ENCODE measurements around the gene DIRAS1.

Gene DIRAS1

GRCh38 chr19:2754659-2755447 is 33.7 kb upstream of the DIRAS1 start:
- DNase-seq = no peak

GRCh38 chr19:2751438-2751830 is 30.3 kb upstream of the DIRAS1 start:
- no peak for DNase-seq

- no peak for DNase-seq
Measured at GRCh38 chr19:2750808-2751437, 29.8 kb upstream of the DIRAS1 start.

GRCh38 chr19:2747349-2747748 is 26.2 kb upstream of the DIRAS1 start:
- no peak for DNase-seq

- DNase-seq = no peak
Measured at GRCh38 chr19:2744113-2744512, 22.9 kb upstream of the DIRAS1 start.

GRCh38 chr19:2743099-2743498 is 21.9 kb upstream of the DIRAS1 start:
- DNase-seq = no peak

- no peak for DNase-seq
Measured at GRCh38 chr19:2740314-2740656, 19.1 kb upstream of the DIRAS1 start.

- DNase-seq = peak; percentile 99
Measured at GRCh38 chr19:2739602-2740313, 18.6 kb upstream of the DIRAS1 start, which contains the start of gene SLC39A3. SLC39A3 (minus strand) TSS chr19:2740017; CDS start chr19:2737257, 2,760 bp downstream.

- DNase-seq = no peak
Measured at GRCh38 chr19:2736550-2737190, 15.5 kb upstream of the DIRAS1 start.

- DNase-seq = no peak
Measured at GRCh38 chr19:2735374-2735773, 14.2 kb upstream of the DIRAS1 start.

GRCh38 chr19:2734589-2735288 is 13.6 kb upstream of the DIRAS1 start:
- no peak for DNase-seq

- DNase-seq = no peak
Measured at GRCh38 chr19:2733930-2734588, 12.9 kb upstream of the DIRAS1 start.

GRCh38 chr19:2732883-2733282 is 11.7 kb upstream of the DIRAS1 start:
- no peak for DNase-seq

- DNase-seq = no peak
Measured at GRCh38 chr19:2732157-2732725, 11.1 kb upstream of the DIRAS1 start.

GRCh38 chr19:2731181-2731995 is 10.2 kb upstream of the DIRAS1 start:
- DNase-seq = no peak

- DNase-seq = no peak
Measured at GRCh38 chr19:2729943-2730818, 9.0 kb upstream of the DIRAS1 start.

GRCh38 chr19:2728783-2729387 is 7.7 kb upstream of the DIRAS1 start:
- no peak for DNase-seq

- no peak for DNase-seq
Measured at GRCh38 chr19:2727640-2727944, 6.4 kb upstream of the DIRAS1 start.

- DNase-seq = no peak
Measured at GRCh38 chr19:2726904-2727639, 5.9 kb upstream of the DIRAS1 start.
